A549 (cell line): Measurements from ENCODE around the gene BEST2. TPM values are rescaled to one million over a fixed set of nuclear protein-coding genes. Genes with fewer than 3 reads are reported as not detected.
"Not testable (repeated sequence)": the region's sequence is repeated elsewhere in the genome, so short reads cannot be mapped to it uniquely, and the experiment has no call there.

Experiments
- ATAC-seq, 2 experiments: fragments of 200-7000 bp in 1 of 2; fragments of >200 bp in 1 of 2; cut with Nextera tagmentation in 1 of 2; cut with Tn5 transposase in 1 of 2; 3 replicates each; pipeline versions ENCODE4 v1.8.0 to v1.9.1; 2018 to 2020; ENCODE audit warnings: mild to moderate bottlenecking in 1 of 2, moderate library complexity in 1 of 2
- CTCF ChIA-PET: fragments of 300-600 bp; sonication (Branson Sonifier 250); formaldehyde crosslinking; extraction: SDS; loops from one replicate; lab custom pipeline; 2021; ENCODE audit warnings: antibody characterized with exemption, inconsistent platforms; lab: Yijun Ruan, JAX
- POLR2A ChIA-PET: fragments of 350-600 bp; formaldehyde crosslinking; extraction: SDS; loops from one replicate; lab custom pipeline; 2021; ENCODE audit warnings: antibody characterized with exemption, inconsistent platforms; lab: Yijun Ruan, JAX
- DNase-seq, 2 experiments: peaks; one replicate each; pipeline versions ENCODE4 v3.0.0 to v3.0.0-alpha.2; 2011 to 2016; ENCODE audit warnings: low read depth in 1 of 2, low spot score in 1 of 2
- FAIRE-seq: peaks from 2 replicates; lab custom pipeline; 2011; peaks lifted over from hg19 to GRCh38; lab: Jason Lieb, UNC
- H3K27ac ChIP-seq, 2 experiments: fragments of >200 bp; sonication (Bioruptor Twin); formaldehyde crosslinking; 3 replicates each; pipeline ENCODE4 v1.5.1; 2016 to 2017
- H3K4me1 ChIP-seq: fragments of >200 bp; sonication (Bioruptor Twin); formaldehyde crosslinking; 3 replicates; pipeline ENCODE4 v1.6.1; 2016
- H3K4me2 ChIP-seq: fragments of >200 bp; sonication (Bioruptor Twin); formaldehyde crosslinking; 3 replicates; pipeline ENCODE4 v1.6.1; 2016
- H3K4me3 ChIP-seq: fragments of >200 bp; sonication (Bioruptor Twin); formaldehyde crosslinking; 3 replicates; pipeline ENCODE4 v1.5.1; 2016
- H3K9me3 ChIP-seq: fragments of >200 bp; sonication (Bioruptor Twin); formaldehyde crosslinking; 3 replicates; pipeline ENCODE4 v1.6.1; 2016
- CBX2 ChIP-seq: fragments of 200-600 bp; sonication (generic); IDR thresholded peaks from 2 replicates; pipeline ENCODE4 v1.6.1; 2016; ENCODE audit warnings: low read depth, mild to moderate bottlenecking, borderline replicate concordance
- CHD2 ChIP-seq: fragments of 150-350 bp; IDR thresholded peaks from 2 replicates; pipeline ENCODE4 v1.6.1; 2014; ENCODE audit warnings: low read length; ENCODE audit not compliant: partially characterized antibody
- CHD4 ChIP-seq: fragments of 200-600 bp; sonication (generic); IDR thresholded peaks from 2 replicates; pipeline ENCODE4 v1.6.1; 2016; ENCODE audit warnings: antibody characterized with exemption, mild to moderate bottlenecking, borderline replicate concordance
- EP300 ChIP-seq, 2 experiments: fragments of >200 bp; sonication (Bioruptor Twin); formaldehyde crosslinking; IDR thresholded peaks; 2 replicates in 1 of 2; 3 replicates in 1 of 2; pipeline ENCODE4 v1.6.1; 2016 to 2017
- GATA3 ChIP-seq: IDR thresholded peaks from 2 replicates; pipeline ENCODE4 v1.6.1; 2012; ENCODE audit warnings: borderline replicate concordance
- JUNB ChIP-seq: fragments of >200 bp; sonication (Bioruptor Twin); formaldehyde crosslinking; IDR thresholded peaks from 2 replicates; pipeline ENCODE4 v1.6.1; 2016
- KDM1A ChIP-seq: fragments of 200-600 bp; sonication (generic); IDR thresholded peaks from 2 replicates; pipeline ENCODE4 v1.6.1; 2016; ENCODE audit warnings: low read depth, mild to moderate bottlenecking
- KDM5A ChIP-seq: fragments of 200-600 bp; sonication (generic); IDR thresholded peaks from 2 replicates; pipeline ENCODE4 v1.6.1; 2016; ENCODE audit warnings: antibody characterized with exemption, mild to moderate bottlenecking
- MYC ChIP-seq: IDR thresholded peaks from 2 replicates; pipeline ENCODE4 v1.6.1; 2012; ENCODE audit warnings: mild to moderate bottlenecking, inconsistent platforms, low read length, improper control_type of control experiment, borderline replicate concordance
- NPAS2 ChIP-seq: fragments of 250-450 bp; sonication (Bioruptor Pico); IDR thresholded peaks from 2 replicates; pipeline ENCODE4 v1.8.0; 2022; ENCODE audit warnings: mild to moderate bottlenecking, moderate library complexity, borderline replicate concordance
- RNF2 ChIP-seq: fragments of 200-600 bp; sonication (generic); IDR thresholded peaks from 2 replicates; pipeline ENCODE4 v1.6.1; 2016; ENCODE audit warnings: low read depth, mild to moderate bottlenecking, antibody characterized with exemption, moderate library complexity, borderline replicate concordance
- SMC3 ChIP-seq: fragments of >200 bp; sonication (Bioruptor Twin); formaldehyde crosslinking; IDR thresholded peaks from 3 replicates; pipeline ENCODE4 v1.6.1; 2018; ENCODE audit warnings: inconsistent platforms
- ZC3H11A ChIP-seq: fragments of 450-650 bp; IDR thresholded peaks from 2 replicates; pipeline ENCODE4 v1.6.1; 2014; ENCODE audit warnings: antibody characterized with exemption, mild to moderate bottlenecking
- ZSCAN20 ChIP-seq: fragments of 250-450 bp; sonication (Bioruptor Pico); IDR thresholded peaks from 2 replicates; pipeline ENCODE4 v1.8.0; 2022; ENCODE audit warnings: mild to moderate bottlenecking, moderate library complexity
- WGBS: methylation state at CpG from one replicate; pipeline ENCODE4 v1.1.6; 2017; ENCODE audit errors: missing lambda C conversion rate; 5-methylcytosine and 5-hydroxymethylcytosine counted together
- polyA plus RNA-seq, 4 experiments: library from polyadenylated mRNA; depleted of rRNA in 3 of 4; stranded (reverse); fragments of >200 nt; fragmentation: RNase III in 1 of 4; extraction: RNeasy Plus Mini Kit Qiagen cat#74134 plus additional on column Dnase treatment in 1 of 4; gene quantifications; 2 replicates in 3 of 4; 3 replicates in 1 of 4; pipeline ENCODE4 v1.2.3, GENCODE V29; 2011 to 2017
- TF ChIP-seq, protein P1 (sequence below): fragments of 200-600 bp; sonication (generic); IDR thresholded peaks from 2 replicates; pipeline ENCODE4 v1.6.1; 2016; ENCODE audit warnings: antibody characterized with exemption, mild to moderate bottlenecking, moderate library complexity
- TF ChIP-seq, protein P2 (sequence below): IDR thresholded peaks from 2 replicates; pipeline ENCODE4 v1.6.1; 2012
- TF ChIP-seq, protein P3 (sequence below): fragments of 250-450 bp; sonication (Bioruptor Pico); IDR thresholded peaks from 2 replicates; pipeline ENCODE4 v1.5.0; 2021; ENCODE audit warnings: mild to moderate bottlenecking, moderate library complexity, borderline replicate concordance

BEST2 gene
- polyA plus RNA-seq, 2 of the 4 experiments (the other 2 are of a cell fraction): not detected

DNA sequence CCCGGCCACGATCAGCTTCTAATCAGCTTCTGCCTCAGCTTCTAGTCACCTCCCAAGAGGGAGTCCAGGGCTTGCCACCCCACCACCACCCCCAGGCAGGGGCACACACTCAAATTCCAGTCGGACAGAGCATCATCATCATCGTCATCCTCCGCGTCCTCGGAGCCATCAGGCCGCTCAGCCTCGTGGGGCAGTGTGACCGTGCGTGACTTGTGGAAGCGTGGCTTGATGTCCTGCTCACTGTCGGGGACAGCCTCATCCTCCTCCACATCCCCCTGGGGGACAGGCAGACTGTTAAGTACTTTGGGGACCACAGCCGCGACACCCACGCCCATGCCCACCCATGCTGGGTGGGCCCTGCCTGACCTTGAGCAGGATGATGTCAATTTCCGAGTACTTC lies 40.4 kb upstream of the BEST2 start:
- no peaks in the 10 kb centered on the region for H3K4me1 ChIP-seq
- H3K9me3 ChIP-seq: no peaks in the 10 kb centered on the region
- WGBS: 91% methylated on average over 12 of the region's 17 CpGs
- H3K4me2 ChIP-seq: no peak overlapping the region
- no peak for DNase-seq
- POLR2A ChIA-PET: no interaction called here
- CTCF ChIA-PET: interaction anchor here (1.0 to 1.6 kb wide), 2 partner anchors 34 to 49 kb away, joined by 7 read pairs; no protein-coding TSS in a partner anchor
- no peak for ATAC-seq
- TF ChIP-seq, protein P1, sequence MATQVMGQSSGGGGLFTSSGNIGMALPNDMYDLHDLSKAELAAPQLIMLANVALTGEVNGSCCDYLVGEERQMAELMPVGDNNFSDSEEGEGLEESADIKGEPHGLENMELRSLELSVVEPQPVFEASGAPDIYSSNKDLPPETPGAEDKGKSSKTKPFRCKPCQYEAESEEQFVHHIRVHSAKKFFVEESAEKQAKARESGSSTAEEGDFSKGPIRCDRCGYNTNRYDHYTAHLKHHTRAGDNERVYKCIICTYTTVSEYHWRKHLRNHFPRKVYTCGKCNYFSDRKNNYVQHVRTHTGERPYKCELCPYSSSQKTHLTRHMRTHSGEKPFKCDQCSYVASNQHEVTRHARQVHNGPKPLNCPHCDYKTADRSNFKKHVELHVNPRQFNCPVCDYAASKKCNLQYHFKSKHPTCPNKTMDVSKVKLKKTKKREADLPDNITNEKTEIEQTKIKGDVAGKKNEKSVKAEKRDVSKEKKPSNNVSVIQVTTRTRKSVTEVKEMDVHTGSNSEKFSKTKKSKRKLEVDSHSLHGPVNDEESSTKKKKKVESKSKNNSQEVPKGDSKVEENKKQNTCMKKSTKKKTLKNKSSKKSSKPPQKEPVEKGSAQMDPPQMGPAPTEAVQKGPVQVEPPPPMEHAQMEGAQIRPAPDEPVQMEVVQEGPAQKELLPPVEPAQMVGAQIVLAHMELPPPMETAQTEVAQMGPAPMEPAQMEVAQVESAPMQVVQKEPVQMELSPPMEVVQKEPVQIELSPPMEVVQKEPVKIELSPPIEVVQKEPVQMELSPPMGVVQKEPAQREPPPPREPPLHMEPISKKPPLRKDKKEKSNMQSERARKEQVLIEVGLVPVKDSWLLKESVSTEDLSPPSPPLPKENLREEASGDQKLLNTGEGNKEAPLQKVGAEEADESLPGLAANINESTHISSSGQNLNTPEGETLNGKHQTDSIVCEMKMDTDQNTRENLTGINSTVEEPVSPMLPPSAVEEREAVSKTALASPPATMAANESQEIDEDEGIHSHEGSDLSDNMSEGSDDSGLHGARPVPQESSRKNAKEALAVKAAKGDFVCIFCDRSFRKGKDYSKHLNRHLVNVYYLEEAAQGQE: no peak
- TF ChIP-seq CHD2 (no peak), GATA3 (no peak), JUNB (no peak), CBX2 (no peak), MYC (no peak), NPAS2 (CRISPR knock-in tag) (no peak), KDM5A (no peak)
- H3K4me3 ChIP-seq: no peak overlapping the region
- H3K27ac ChIP-seq: no peak overlapping the region
- FAIRE-seq: no peak

DNA sequence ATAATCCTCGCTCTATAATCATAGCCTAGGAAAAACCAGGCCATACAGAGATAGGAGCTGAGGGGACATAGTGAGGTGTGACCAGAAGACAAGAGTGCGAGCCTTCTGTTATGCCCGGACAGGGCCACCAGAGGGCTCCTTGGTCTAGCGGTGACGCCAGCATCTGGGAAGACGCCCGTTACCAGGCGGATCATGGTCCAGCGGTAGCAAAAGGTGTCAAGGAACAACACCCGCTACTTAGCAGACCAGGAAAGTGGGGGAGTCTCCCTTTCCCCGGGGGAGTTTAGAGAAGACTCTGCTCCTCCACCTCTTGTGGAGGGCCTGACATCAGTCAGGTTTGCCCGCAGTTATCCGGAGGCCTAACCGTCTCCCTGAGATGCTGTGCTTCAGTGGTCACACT lies 39.5 kb upstream of the BEST2 start:
- CTCF ChIA-PET: interaction anchor here (0.7 to 1.6 kb wide), 2 partner anchors 35 to 86 kb away, joined by 3 to 7 read pairs; no protein-coding TSS in a partner anchor
- H3K9me3 ChIP-seq, ATAC-seq, H3K4me1 ChIP-seq, H3K4me3 ChIP-seq, DNase-seq, FAIRE-seq, H3K4me2 ChIP-seq, POLR2A ChIA-PET, H3K27ac ChIP-seq: not testable (repeated sequence)
- WGBS: 37% methylated on average over 13 of the region's 14 CpGs

DNA sequence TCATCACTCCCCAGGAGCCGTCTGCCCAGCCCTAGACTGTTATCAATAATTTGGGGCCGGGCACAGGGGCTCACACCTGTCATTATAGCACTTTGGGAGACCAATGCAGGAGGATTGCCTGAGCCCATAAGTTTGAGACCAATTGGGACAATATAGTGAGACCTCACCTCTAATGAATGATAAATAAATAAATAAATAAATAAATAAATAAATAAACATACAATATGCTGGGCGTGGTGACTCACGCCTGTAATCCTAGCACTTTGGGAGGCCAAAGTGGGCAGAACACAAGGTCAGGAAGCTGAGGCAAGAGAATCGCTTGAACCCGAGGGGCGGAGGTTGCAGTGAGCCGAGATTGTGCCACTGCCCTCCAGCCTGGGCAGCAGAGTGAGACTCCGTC lies 38.3 kb upstream of the BEST2 start:
- H3K4me1 ChIP-seq, H3K9me3 ChIP-seq, H3K4me3 ChIP-seq, FAIRE-seq, POLR2A ChIA-PET, H3K4me2 ChIP-seq, ATAC-seq, DNase-seq, H3K27ac ChIP-seq: not testable (repeated sequence)
- WGBS: 91% methylated on average over 9 of the region's 9 CpGs
- CTCF ChIA-PET: interaction anchor here (1.3 to 7.4 kb wide), 4 partner anchors 44 to 135 kb away, joined by 3 to 46 read pairs (median 5); no protein-coding TSS in a partner anchor
- TF ChIP-seq ZC3H11A: peak; percentile 46

DNA sequence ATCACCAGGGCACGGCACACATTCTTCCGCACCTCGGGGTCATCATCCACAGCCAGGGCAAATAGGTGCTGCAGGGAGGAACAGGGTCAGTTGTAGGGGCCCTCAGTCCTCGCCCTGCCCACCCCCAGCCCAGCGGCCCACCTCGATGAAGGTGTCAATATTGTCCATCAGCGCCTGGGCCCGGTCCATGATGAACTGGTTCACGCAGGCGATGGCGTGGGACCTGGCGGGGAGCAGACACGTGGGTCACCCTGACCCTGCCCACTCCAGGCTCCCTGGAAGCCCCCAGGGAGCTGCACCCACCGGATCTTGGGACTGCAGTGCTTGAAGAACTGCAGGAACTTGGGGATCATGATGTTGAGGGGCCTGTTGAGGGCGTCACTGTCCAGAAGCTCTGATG lies 36.5 kb upstream of the BEST2 start:
- H3K27ac ChIP-seq: no peak overlapping the region
- FAIRE-seq: no peak
- 100% methylated on average over 5 of the region's 15 CpGs for WGBS
- POLR2A ChIA-PET: no interaction called here
- no peaks in the 10 kb centered on the region for H3K4me1 ChIP-seq
- no peak for TF ChIP-seq RNF2
- no peak for TF ChIP-seq ZSCAN20
- no peak for TF ChIP-seq SMC3
- TF ChIP-seq KDM1A: no peak
- TF ChIP-seq, protein P2, sequence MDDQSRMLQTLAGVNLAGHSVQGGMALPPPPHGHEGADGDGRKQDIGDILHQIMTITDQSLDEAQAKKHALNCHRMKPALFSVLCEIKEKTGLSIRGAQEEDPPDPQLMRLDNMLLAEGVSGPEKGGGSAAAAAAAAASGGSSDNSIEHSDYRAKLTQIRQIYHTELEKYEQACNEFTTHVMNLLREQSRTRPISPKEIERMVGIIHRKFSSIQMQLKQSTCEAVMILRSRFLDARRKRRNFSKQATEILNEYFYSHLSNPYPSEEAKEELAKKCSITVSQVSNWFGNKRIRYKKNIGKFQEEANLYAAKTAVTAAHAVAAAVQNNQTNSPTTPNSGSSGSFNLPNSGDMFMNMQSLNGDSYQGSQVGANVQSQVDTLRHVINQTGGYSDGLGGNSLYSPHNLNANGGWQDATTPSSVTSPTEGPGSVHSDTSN: no peak
- TF ChIP-seq EP300 (IDR thresholded peaks at IDR 0.05): no peak
- no peak for TF ChIP-seq CHD4
- TF ChIP-seq, protein P3, sequence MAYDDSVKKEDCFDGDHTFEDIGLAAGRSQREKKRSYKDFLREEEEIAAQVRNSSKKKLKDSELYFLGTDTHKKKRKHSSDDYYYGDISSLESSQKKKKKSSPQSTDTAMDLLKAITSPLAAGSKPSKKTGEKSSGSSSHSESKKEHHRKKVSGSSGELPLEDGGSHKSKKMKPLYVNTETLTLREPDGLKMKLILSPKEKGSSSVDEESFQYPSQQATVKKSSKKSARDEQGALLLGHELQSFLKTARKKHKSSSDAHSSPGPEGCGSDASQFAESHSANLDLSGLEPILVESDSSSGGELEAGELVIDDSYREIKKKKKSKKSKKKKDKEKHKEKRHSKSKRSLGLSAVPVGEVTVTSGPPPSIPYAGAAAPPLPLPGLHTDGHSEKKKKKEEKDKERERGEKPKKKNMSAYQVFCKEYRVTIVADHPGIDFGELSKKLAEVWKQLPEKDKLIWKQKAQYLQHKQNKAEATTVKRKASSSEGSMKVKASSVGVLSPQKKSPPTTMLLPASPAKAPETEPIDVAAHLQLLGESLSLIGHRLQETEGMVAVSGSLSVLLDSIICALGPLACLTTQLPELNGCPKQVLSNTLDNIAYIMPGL: no peak
- H3K4me2 ChIP-seq: no peak overlapping the region
- H3K9me3 ChIP-seq: no peaks in the 10 kb centered on the region
- DNase-seq: no peak
- CTCF ChIA-PET: interaction anchor here (1.2 to 7.4 kb wide), 4 partner anchors 42 to 133 kb away, joined by 3 to 46 read pairs (median 12); no protein-coding TSS in a partner anchor
- H3K4me3 ChIP-seq: no peak overlapping the region
- no peak for ATAC-seq
